Measurements from ENCODE around the gene DUSP8. TPM values are rescaled to one million over a fixed set of nuclear protein-coding genes. Genes with fewer than 3 reads are reported as not detected.

The DUSP8 gene
- total RNA-seq, 1 experiment from 2014 or later = 4.4 TPM

DNA sequence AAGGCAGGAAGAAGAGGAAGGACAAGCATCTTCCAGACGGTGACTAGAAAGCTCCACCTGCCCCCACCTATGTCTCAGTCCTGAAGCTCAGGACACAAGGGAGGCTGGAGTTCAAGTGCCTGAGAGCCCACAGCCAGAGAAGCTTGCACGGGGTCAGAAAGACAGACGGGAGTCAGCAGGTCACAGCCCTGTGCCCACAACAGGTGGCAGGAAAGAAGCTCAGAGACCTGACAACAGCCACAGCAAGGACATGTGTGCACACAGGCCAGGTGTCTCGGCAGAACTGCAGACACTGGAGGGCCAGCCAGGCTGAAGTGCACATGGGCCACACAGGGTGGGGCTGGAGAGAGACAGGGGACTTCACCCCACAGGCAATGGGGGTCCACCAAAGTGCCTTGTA, 48.3 kb downstream of the DUSP8 start:
- H2BK12ac ChIP-seq (ENCODE audit: insufficient read length, low read depth, low read length) = no peak overlapping the region
- no peak overlapping the region for H3K4me2 ChIP-seq (ENCODE audit: insufficient read depth, insufficient read length, low read length)
- no peak overlapping the region for H2BK5ac ChIP-seq (ENCODE audit: insufficient read length, low read length)
- no peak overlapping the region for H4K91ac ChIP-seq (ENCODE audit: insufficient read length, low read depth, low read length)
- no peak overlapping the region for H3K56ac ChIP-seq (ENCODE audit: insufficient read length, low read depth, low read length)
- H3K4me1 ChIP-seq (ENCODE audit: insufficient read depth, low read length) = no peaks in the 10 kb centered on the region
- H3K9ac ChIP-seq (ENCODE audit: extremely low read depth, insufficient read length, low read length) = no peak overlapping the region
- Mint-ChIP-seq H3K4me3 (no peak overlapping the region), H3K27ac (no peak overlapping the region), H3K27me3 (ENCODE audit: low read depth) (no peaks in the 10 kb centered on the region), H3K4me1 (peaks cover 3 to 5% of the 10 kb centered on the region in 2 experiments; a peak in 3 of 4 replicates), H3K36me3 (ENCODE audit: insufficient read depth in 1 of 3, low read depth in 3 of 3) (no peaks in the 10 kb centered on the region), H3K9me3 (no peaks in the 10 kb centered on the region)
- H3K23me2 ChIP-seq (ENCODE audit: insufficient read length, low read depth, low read length, poor library complexity, severe bottlenecking) = no peaks in the 10 kb centered on the region
- H3K79me2 ChIP-seq (ENCODE audit: insufficient read depth, low read length) = no peaks in the 10 kb centered on the region
- no peak overlapping the region for H2AK5ac ChIP-seq (ENCODE audit: insufficient read length, low read length)
- H3K18ac ChIP-seq (ENCODE audit: insufficient read length, low read depth, low read length) = no peak overlapping the region
- H3K9me3 ChIP-seq (ENCODE audit: control insufficient read depth, low read depth, low read length) = no peaks in the 10 kb centered on the region
- H4K8ac ChIP-seq (replicated peaks; ENCODE audit: insufficient read length, low read depth, low read length) = no peak overlapping the region
- no peak overlapping the region for H3K27ac ChIP-seq (ENCODE audit: insufficient read length, low read depth, low read length)
- 0 out of 2 replicates have a peak, but pooled peaks cover 1% of the 10 kb centered on the region for H3K27me3 ChIP-seq (ENCODE audit: insufficient read depth, low read length)
- H3T11ph ChIP-seq (ENCODE audit: low read length) = no peak overlapping the region
- no peak overlapping the region for H2BK15ac ChIP-seq (ENCODE audit: low read depth, low read length)
- H2BK20ac ChIP-seq (ENCODE audit: low read depth, low read length, poor library complexity, severe bottlenecking) = no peak overlapping the region
- H2AFZ ChIP-seq (ENCODE audit: low read length) = no peak overlapping the region
- H4K20me1 ChIP-seq (ENCODE audit: control insufficient read depth, insufficient read depth, insufficient read length) = no peaks in the 10 kb centered on the region
- WGBS (ENCODE audit: extremely low coverage, insufficient read length, low lambda C conversion rate) = no CpG with 5 or more reads among the region's 4 CpGs
- TF ChIP-seq, protein P1, sequence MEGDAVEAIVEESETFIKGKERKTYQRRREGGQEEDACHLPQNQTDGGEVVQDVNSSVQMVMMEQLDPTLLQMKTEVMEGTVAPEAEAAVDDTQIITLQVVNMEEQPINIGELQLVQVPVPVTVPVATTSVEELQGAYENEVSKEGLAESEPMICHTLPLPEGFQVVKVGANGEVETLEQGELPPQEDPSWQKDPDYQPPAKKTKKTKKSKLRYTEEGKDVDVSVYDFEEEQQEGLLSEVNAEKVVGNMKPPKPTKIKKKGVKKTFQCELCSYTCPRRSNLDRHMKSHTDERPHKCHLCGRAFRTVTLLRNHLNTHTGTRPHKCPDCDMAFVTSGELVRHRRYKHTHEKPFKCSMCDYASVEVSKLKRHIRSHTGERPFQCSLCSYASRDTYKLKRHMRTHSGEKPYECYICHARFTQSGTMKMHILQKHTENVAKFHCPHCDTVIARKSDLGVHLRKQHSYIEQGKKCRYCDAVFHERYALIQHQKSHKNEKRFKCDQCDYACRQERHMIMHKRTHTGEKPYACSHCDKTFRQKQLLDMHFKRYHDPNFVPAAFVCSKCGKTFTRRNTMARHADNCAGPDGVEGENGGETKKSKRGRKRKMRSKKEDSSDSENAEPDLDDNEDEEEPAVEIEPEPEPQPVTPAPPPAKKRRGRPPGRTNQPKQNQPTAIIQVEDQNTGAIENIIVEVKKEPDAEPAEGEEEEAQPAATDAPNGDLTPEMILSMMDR (conservative IDR thresholded peaks at IDR 0.05) = no peak
- DNase-seq = no peak
- no peak overlapping the region; the same call in 1 of the 2 replicates for H3K14ac ChIP-seq (ENCODE audit: insufficient read depth, low read length)
- H3K4ac ChIP-seq (ENCODE audit: low read depth, low read length) = no peak overlapping the region
- no peak overlapping the region for H2BK120ac ChIP-seq (ENCODE audit: low read depth, low read length, poor library complexity, severe bottlenecking)
- peaks cover 2% of the 10 kb centered on the region for H3K79me1 ChIP-seq (ENCODE audit: insufficient read depth, low read depth, low read length, poor library complexity, severe bottlenecking)
- no peak overlapping the region for H3K23ac ChIP-seq (ENCODE audit: insufficient read length, low read depth, low read length)
- no peak overlapping the region for H4K5ac ChIP-seq (ENCODE audit: insufficient read length, low read depth, low read length)
